Measurements from ENCODE around the gene ABI1. TPM values are rescaled to one million over a fixed set of nuclear protein-coding genes. Genes with fewer than 3 reads are reported as not detected.
A peak's percentile ranks its signal among the peaks of the same experiment; 100 is the strongest.

ABI1 gene
- total RNA-seq, 3 donors from 2014 or later, result 50.5 to 75.7 (median 56.6) TPM

GRCh38 chr10:26698909-26699308 is 161.8 kb downstream of the ABI1 start:
- Histone ChIP-seq H3K4me3 (peak overlapping the region in 1 of 3 donors; percentile 92), H3K27ac (no peak overlapping the region), H3K36me3 (no peaks in the 10 kb centered on the region), H3K27me3 (no peaks in the 10 kb centered on the region), H3K9me3 (no peaks in the 10 kb centered on the region), H3K4me1 (peaks cover 4 to 6% of the 10 kb centered on the region in 2 donors)
- intact Hi-C loops (cut with DNase I; ENCODE audit: low total_unique reads), result no loop called here
- TF ChIP-seq POLR2AphosphoS5 (IDR thresholded peaks at IDR 0.05), result no peak
- TF ChIP-seq POLR2A (IDR thresholded peaks at IDR 0.05), result no peak
- TF ChIP-seq CTCF (IDR thresholded peaks at IDR 0.05), result no peak
- no peak for DNase-seq (ENCODE audit: low spot score in 2 of 2)

- TF ChIP-seq POLR2A (IDR thresholded peaks at IDR 0.05) (no peak), POLR2AphosphoS5 (IDR thresholded peaks at IDR 0.05) (no peak), CTCF (IDR thresholded peaks at IDR 0.05) (no peak)
- Histone ChIP-seq H3K9me3 (no peaks in the 10 kb centered on the region), H3K27ac (peak overlapping the region; percentile 80 to 84), H3K4me3 (peak overlapping the region; percentile 58 to 93 (median 92)), H3K27me3 (no peaks in the 10 kb centered on the region), H3K4me1 (peaks cover 4 to 6% of the 10 kb centered on the region in 2 donors), H3K36me3 (no peaks in the 10 kb centered on the region)
- DNase-seq (ENCODE audit: low spot score in 2 of 2), result no peak
- intact Hi-C loops (cut with DNase I; ENCODE audit: low total_unique reads), result no loop called here
Observed at GRCh38 chr10:26697922-26698608, 162.7 kb downstream of the ABI1 start.

GRCh38 chr10:26697163-26697921 is 163.4 kb downstream of the ABI1 start, which contains the start of gene PDSS1:
PDSS1 (plus strand) TSS chr10:26697701; CDS start chr10:26697712, 11 bp downstream.
- intact Hi-C loops (cut with DNase I; ENCODE audit: low total_unique reads), result no loop called here
- TF ChIP-seq POLR2A (IDR thresholded peaks at IDR 0.05), result no peak
- peak; percentile 43 to 70 (median 45) for TF ChIP-seq POLR2AphosphoS5 (IDR thresholded peaks at IDR 0.05)
- TF ChIP-seq CTCF (IDR thresholded peaks at IDR 0.05), result no peak
- H3K4me3 ChIP-seq, result peak within 1 kb of the TSS; percentile 58 to 93 (median 92)
- no peaks in the 10 kb centered on the region for H3K36me3 ChIP-seq
- peak; percentile 26 to 70 for DNase-seq (ENCODE audit: low spot score in 2 of 2)
- H3K27ac ChIP-seq, result peak within 1 kb of the TSS; percentile 80 to 84
- H3K4me1 ChIP-seq, result peaks cover 4 to 6% of the 10 kb centered on the region in 2 donors
- no peaks in the 10 kb centered on the region for H3K27me3 ChIP-seq
- H3K9me3 ChIP-seq, result no peaks in the 10 kb centered on the region

GRCh38 chr10:26696786-26697162 is 164.0 kb downstream of the ABI1 start:
- Histone ChIP-seq H3K27me3 (no peaks in the 10 kb centered on the region), H3K36me3 (no peaks in the 10 kb centered on the region), H3K27ac (peak overlapping the region; percentile 80 to 84), H3K9me3 (no peaks in the 10 kb centered on the region), H3K4me1 (peaks cover 4 to 6% of the 10 kb centered on the region in 2 donors), H3K4me3 (peak overlapping the region; percentile 58 to 93 (median 92))
- no peak for DNase-seq (ENCODE audit: low spot score in 2 of 2)
- intact Hi-C loops (cut with DNase I; ENCODE audit: low total_unique reads), result no loop called here
- no peak for TF ChIP-seq POLR2A (IDR thresholded peaks at IDR 0.05)
- no peak for TF ChIP-seq POLR2AphosphoS5 (IDR thresholded peaks at IDR 0.05)
- no peak for TF ChIP-seq CTCF (IDR thresholded peaks at IDR 0.05)

Other genes starting within 250 kb of the ABI1 start
- 1 to 10 TPM; 2.7 to 8.2 (median 7.8) TPM for gene PDSS1, start 163.3 kb downstream of the ABI1 start, total RNA-seq
- 10 to 100 TPM in 2 of 3 donors, 1 to 10 TPM in 1; 8.3 to 14.6 (median 13.4) TPM for gene ANKRD26, start 239.5 kb upstream of the ABI1 start, total RNA-seq